Esophagus muscularis mucosa (tissue), 4 donors: ENCODE results near the gene CCL11.

Source experiments
- EP300 ChIP-seq: sonication (generic); formaldehyde crosslinking; IDR thresholded peaks from one replicate; pipeline ENCODE4 v1.6.1; 2017; ENCODE audit warnings: antibody characterized with exemption
- POLR2A ChIP-seq: fragments of 450-650 bp; IDR thresholded peaks from one replicate; pipeline ENCODE4 v1.6.1; 2017; ENCODE audit warnings: antibody characterized with exemption, moderate library complexity, mild to moderate bottlenecking, low read depth
- POLR2AphosphoS5 ChIP-seq, 2 donors: sonication (generic); formaldehyde crosslinking; IDR thresholded peaks; one replicate each; pipeline ENCODE4 v1.6.1; 2017; ENCODE audit warnings: antibody characterized with exemption in 2 of 2
- TF ChIP-seq, protein P1 (sequence below), 3 experiments: fragments of 200-600 bp in 2 of 3; fragments of 450-650 bp in 1 of 3; sonication (generic) in 2 of 3; IDR thresholded peaks; one replicate each; pipeline ENCODE4 v1.5.1; 2017 to 2019; ENCODE audit warnings: antibody characterized with exemption in 3 of 3, mild to moderate bottlenecking in 2 of 3, moderate library complexity in 1 of 3

- TF ChIP-seq POLR2AphosphoS5 (IDR thresholded peaks at IDR 0.05), result no peak
- no peak for TF ChIP-seq POLR2A
- TF ChIP-seq, protein P1, sequence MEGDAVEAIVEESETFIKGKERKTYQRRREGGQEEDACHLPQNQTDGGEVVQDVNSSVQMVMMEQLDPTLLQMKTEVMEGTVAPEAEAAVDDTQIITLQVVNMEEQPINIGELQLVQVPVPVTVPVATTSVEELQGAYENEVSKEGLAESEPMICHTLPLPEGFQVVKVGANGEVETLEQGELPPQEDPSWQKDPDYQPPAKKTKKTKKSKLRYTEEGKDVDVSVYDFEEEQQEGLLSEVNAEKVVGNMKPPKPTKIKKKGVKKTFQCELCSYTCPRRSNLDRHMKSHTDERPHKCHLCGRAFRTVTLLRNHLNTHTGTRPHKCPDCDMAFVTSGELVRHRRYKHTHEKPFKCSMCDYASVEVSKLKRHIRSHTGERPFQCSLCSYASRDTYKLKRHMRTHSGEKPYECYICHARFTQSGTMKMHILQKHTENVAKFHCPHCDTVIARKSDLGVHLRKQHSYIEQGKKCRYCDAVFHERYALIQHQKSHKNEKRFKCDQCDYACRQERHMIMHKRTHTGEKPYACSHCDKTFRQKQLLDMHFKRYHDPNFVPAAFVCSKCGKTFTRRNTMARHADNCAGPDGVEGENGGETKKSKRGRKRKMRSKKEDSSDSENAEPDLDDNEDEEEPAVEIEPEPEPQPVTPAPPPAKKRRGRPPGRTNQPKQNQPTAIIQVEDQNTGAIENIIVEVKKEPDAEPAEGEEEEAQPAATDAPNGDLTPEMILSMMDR (IDR thresholded peaks at IDR 0.05), result no peak
- TF ChIP-seq EP300, result no peak
Observed at GRCh38 chr17:34236281-34236892, 49.2 kb upstream of the CCL11 start.
